GM18868 (cell line): ENCODE data around the gene PRDM7.
"Not testable (repeated sequence)": the region's sequence is repeated elsewhere in the genome, so short reads cannot be mapped to it uniquely, and the experiment has no call there.

ENCODE experiments used
- ATAC-seq: cut with Tn5 transposase; IDR thresholded peaks from one replicate; pipeline ENCODE4 v1.9.1; 2021; ENCODE audit warnings: mild to moderate bottlenecking, moderate library complexity; ENCODE audit not compliant: unreplicated experiment

The PRDM7 gene

DNA sequence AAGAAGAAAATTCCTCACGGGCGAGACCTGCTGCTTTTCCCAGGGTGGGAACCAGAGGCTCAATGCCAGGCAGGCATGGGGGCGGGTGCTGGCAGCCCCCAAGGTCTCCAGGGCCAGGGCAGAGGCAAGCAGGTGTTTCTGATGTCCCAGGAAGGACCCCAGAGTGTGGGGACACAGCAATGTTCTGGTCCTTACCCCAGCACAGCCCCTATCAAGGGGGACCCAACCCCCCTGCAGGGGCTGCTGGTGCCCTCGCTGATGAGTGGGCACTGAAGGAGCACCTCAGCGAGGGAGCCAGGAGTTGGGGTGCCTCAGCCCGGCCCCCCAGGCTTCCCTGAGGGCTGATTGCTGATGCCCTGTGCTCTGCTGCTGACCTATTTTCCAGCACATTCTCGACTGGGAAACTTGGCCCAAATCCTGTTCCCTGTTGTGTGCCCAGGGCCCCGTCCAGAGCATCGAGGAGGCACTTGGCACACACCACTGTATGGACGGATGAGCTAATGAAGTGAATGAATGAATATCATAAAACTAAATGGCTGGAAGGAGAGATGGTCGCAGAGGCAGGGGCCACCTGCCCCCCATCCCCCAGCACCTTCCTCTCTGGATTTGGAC is 60.7 kb downstream of the PRDM7 start:
- ATAC-seq, result no peak

DNA sequence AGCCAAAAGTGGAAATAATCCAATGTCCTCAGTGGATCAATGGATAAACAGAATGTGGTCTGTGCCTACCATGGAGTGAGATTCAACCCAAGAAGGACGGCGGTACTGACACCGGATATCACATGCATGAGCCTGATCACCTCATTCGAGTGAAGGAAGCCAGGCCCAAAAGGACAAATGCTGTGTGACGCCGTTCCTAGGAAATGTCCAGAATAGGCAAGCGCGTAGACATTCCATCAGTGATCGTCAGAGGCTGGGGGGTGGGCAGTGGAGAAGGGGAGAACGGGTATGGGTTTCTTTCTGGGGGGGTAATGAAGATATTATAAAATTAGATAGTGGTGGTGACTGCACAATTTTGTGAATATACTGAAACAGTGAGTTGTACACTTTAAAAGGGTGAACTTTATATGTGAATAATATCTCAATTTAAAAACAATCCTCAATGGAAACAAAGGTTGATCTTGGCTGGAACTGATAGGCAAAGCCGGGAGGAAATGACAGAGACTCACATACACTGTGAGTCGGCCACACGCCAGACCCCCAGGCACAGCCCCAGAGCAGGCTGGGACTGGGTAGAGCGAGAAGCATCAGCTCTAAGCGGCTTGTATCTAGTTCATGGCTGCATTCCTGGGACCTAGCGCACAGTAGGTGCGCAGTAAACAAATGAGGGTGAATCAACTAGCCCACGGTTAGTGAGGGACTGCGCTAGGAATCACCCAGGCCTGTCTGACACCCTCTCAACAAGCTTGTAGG is 61.4 kb downstream of the PRDM7 start:
- ATAC-seq, result no peak

DNA sequence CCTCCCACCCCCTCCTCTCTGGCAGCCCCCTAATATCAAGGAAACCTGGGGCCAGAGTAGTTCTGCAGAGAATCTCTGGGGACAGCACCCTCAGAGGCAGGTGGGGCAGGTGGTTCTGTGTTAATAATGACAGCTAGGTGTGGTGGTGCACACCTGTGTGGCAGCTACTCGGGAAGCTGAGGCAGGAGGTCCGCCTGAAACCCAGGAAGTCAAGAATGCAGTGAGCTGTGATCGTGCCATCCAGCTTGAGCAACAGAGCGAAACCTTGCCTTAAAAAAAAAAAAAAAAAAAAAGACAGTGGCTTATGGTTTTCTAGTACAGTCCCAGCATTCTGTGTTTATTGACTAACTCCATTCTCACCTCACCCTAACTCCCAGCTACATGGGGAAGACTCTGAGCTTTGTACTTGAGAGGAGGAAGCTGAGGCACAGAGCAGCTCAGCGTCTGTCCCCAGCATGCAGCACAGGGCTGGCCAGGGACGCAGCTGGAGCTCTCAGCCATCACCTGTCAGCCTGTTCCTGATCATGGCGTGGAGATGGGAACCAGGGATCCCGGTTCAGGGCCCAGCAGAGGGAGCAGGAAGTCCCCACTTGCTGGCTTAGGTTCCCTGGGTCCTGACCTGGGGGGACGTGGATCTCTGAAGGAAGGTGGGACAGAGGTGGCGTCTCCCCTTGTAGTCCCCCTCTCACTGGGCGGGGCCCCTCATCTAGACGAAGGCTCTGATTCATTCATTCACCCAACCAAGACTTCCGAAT is 64.0 kb downstream of the PRDM7 start:
- ATAC-seq, result no peak

DNA sequence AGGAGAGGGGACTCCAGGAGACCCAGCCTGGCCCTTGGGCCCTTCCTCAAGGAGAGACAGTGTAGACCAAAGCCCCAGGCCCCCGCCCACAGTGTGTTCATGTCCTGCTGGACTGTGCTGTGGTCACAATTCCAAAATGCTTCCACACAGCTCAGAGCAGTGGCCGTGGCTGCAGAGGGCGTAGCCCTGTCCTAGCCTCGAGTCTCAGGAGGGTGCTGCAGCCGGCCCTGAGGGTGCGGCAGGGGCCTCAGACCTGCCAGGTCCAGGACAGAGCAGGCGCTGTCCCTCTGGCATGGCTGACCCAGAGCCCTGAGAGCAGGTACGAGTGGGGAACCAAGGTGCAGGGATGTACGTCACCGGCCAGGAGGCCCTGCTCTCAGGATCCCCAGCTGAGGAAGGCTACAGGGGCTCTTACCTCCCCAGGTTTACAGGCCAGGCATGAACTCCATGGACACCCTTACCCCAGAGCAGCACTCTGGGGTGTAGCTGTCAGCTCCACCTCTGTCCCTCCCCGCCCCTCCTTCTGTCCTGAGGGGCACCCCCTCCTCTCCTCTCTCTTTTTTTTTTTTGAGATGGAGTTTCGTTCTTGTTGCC is 65.1 kb downstream of the PRDM7 start:
- no peak for ATAC-seq

DNA sequence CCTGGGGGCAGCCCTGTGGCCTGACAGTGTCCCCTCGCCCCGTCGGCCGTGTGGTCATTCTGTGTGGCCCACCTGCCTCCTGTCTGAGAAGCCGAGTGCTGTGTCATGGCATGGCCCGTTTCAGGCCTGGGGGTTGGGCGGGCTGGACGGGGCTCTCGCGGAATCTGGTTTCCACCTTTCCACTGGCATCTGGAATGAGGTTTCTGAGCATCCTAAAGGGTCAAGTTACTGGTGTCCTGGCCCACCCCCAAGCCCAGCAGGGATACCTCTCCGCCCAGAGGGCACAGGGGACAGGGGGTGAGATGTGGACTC is 65.7 kb downstream of the PRDM7 start:
- no peak for ATAC-seq

DNA sequence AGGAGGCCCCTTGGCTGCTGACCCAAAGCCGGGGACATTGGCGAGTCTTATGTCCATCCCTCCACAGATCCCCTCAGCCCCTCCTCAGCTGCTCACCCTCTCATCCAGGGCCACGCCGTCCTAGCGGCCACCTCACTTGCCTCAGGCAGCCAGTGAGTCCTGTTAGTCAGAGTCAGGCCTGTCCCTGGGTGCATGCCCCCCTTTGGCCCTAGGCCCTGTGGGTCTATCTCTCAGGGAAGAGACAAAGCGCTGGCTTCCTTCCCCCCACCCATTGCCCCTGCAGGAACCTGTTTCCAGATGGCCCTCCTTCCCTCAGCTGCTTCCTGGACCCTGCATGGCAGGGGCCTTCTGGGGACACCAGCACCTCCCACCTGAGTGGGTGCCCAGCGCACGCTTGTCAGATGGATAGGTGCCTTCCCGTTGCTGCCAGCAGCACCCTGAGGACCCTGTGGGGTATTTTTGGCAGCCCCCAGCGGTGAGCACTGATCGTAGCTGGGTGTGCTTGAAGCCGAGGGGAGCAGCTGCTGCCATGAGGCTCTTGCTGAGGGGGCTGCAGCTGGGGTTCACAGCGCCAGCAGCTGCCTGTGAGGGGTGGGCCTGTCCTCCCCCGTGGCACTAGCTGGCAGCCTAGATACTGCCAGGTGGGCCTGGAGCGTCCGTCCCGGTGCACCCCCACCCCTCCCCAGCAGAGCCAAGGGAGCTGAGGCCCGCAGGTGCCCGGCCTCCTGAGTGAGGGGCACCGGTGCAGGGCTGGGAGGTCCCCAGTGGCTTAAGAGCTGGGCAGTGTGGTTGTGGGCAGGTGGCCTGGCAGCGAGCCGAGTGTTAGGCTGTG is 66.2 kb downstream of the PRDM7 start:
- no peak for ATAC-seq

DNA sequence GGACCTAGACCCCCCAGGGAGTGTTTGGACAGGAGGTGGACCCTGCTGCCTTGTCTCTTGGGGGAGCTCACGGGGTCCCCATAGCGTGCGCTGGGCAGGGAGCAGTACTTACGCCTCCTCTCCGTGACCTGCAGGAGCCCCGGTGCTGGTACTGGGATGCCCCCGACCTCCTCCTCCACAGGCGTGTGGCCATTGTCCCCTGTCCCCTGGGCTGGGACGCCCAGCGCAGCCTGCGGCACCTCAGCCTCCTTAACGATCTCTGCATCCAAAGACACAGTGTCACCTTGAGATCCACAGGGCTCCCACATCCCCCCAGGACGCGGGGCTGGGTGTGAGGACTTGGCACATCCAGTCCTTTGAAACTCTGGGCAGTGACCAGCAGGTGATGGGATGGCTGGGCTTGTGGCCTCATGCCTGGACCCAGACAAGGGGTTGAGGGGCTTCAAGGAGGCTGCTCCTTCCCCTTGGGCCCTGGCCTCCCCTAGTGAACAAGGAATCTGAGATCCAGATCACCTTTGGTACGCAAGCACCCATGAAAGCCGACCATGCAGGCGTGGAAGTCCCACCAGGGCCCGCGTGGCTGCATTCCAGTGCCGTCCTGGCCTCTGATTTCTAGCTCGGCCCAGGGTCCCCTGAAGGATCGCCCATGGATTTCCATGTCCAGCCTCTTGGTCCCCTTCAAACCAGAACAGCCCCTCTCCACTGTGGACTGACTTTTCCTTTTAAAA is 67.8 kb downstream of the PRDM7 start:
- no peak for ATAC-seq

DNA sequence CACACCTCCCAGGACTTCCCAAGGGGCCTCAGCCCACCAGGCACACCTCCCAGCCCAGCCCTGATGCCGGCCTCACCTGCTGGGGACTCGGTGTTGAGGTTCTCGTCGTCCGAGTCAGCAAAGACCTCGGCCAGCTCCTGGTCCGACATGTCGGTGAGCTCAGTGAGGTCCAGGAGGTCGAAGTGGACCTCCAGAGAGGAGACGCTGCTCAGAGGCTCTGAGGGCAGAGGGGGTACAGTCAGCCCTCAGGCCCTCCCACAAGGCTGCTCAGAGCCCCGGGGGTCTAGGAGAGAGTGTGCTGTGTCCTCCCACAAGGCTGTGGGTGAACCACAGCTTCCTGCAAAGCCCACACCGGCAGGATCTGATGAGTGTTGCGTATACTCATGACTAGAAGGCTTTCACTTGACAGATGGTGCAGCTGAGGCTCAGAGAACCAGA is 68.4 kb downstream of the PRDM7 start:
- peak; percentile 53 for ATAC-seq

DNA sequence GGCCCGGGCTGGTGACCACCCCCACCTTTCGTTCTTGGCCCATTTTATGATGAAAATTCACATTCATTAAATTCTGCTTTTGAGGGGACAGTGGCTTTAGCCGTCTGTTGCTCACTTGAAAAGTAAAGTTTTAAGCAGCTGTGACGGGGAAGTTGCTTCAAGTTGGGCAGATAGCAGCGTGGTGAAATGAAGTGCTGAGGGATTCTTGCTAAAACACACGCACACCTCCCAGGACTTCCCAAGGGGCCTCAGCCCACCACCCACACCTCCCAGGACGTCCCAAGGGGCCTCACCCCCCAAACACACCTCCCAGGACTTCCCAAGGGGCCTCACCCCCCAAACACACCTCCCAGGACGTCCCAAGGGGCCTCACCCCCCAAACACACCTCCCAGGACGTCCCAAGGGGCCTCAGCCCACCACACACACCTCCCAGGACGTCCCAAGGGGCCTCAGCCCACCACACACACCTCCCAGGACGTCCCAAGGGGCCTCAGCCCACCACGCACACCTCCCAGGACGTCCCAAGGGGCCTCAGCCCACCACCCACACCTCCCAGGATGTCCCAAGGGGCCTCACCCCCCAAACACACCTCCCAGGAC is 69.4 kb downstream of the PRDM7 start:
- not testable (repeated sequence) for ATAC-seq

DNA sequence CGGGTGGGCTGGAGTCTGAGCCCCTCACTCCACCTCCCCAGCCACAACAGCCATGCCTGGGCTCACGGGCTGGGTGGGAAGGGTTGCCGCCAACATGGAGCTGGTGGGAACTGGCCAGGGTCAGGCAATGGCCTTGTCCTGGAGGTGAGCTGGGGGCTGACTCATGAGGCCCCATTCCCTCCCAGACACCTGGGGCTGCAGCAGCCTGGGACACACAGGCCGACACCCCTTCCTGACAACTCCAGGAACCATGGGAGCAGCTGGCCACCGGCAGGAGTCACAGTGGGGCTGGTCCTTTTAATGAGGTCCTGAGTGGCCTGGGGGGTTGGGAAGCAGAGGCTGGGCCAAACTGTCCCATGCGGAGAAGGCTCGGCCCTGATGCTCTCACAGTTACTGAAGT is 70.1 kb downstream of the PRDM7 start:
- no peak for ATAC-seq
